Measurements from ENCODE around the gene ADK. TPM values are rescaled to one million over a fixed set of nuclear protein-coding genes. Genes with fewer than 3 reads are reported as not detected.
A peak's percentile ranks its signal among the peaks of the same experiment; 100 is the strongest.

Gene ADK
- total and polyA plus RNA-seq, 7 donors: 17.8 to 32.3 (median 23.6) TPM

- Histone ChIP-seq H3K36me3 (ENCODE audit: insufficient read depth in 1 of 2, low read depth in 1 of 2) (no peaks in the 10 kb centered on the region), H3K9me3 (no peaks in the 10 kb centered on the region), H3K27me3 (ENCODE audit: insufficient read depth in 3 of 3, low read length in 2 of 3) (no peaks in the 10 kb centered on the region), H3K4me3 (no peak overlapping the region), H3K27ac (no peak overlapping the region), H3K4me1 (peaks cover 15% of the 10 kb centered on the region)
- 68 to 70% (median 68%) methylated on average over 2 of the region's 2 CpGs for WGBS, 3 donors
- TF ChIP-seq CTCF (IDR thresholded peaks at IDR 0.05): no peak
- intact Hi-C loops (cut with DNase I): no loop called here
- ATAC-seq: peak in 1 of 4 donors; percentile 32
- DNase-seq: no peak
Measured at GRCh38 chr10:74165530-74165901, 14.5 kb downstream of the ADK start.

GRCh38 chr10:74167443-74167842 is 16.4 kb downstream of the ADK start:
- ATAC-seq (peak; percentile 35 to 71 (median 54)), DNase-seq (no peak)
- Histone ChIP-seq H3K4me3 (no peak overlapping the region), H3K4me1 (peaks cover 15% of the 10 kb centered on the region), H3K27ac (no peak overlapping the region), H3K27me3 (ENCODE audit: insufficient read depth in 3 of 3, low read length in 2 of 3) (no peaks in the 10 kb centered on the region), H3K9me3 (no peaks in the 10 kb centered on the region), H3K36me3 (ENCODE audit: insufficient read depth in 1 of 2, low read depth in 1 of 2) (no peaks in the 10 kb centered on the region)
- intact Hi-C loops (cut with DNase I): no loop called here
- no peak for TF ChIP-seq CTCF (IDR thresholded peaks at IDR 0.05)
- WGBS, 3 donors: 22 to 24% (median 24%) methylated on average over 1 of the region's 1 CpG

- WGBS, 3 donors: 96 to 100% (median 100%) methylated on average over 2 of the region's 2 CpGs
- H3K36me3 ChIP-seq (ENCODE audit: insufficient read depth in 1 of 2, low read depth in 1 of 2): no peaks in the 10 kb centered on the region
- H3K9me3 ChIP-seq: no peaks in the 10 kb centered on the region
- intact Hi-C loops (cut with DNase I): loop anchor here in 1 of 2 donors (5.0 kb wide), 1 partner anchor 36 kb away; no protein-coding TSS in a partner anchor
- ATAC-seq (no peak), DNase-seq (no peak)
- H3K4me3 ChIP-seq: no peak overlapping the region
- no peak for TF ChIP-seq CTCF (IDR thresholded peaks at IDR 0.05)
- H3K27me3 ChIP-seq (ENCODE audit: insufficient read depth in 3 of 3, low read length in 2 of 3): no peaks in the 10 kb centered on the region
- H3K27ac ChIP-seq: no peak overlapping the region
- peaks cover 13% of the 10 kb centered on the region for H3K4me1 ChIP-seq
Measured at GRCh38 chr10:74171625-74172024, 20.6 kb downstream of the ADK start.

- H3K27ac ChIP-seq: no peak overlapping the region
- intact Hi-C loops (cut with DNase I): loop anchor here in 1 of 2 donors (5.0 kb wide), 1 partner anchor 33 kb away; no protein-coding TSS in a partner anchor
- WGBS, 3 donors: 38 to 56% (median 53%) methylated on average over 3 of the region's 3 CpGs
- H3K27me3 ChIP-seq (ENCODE audit: insufficient read depth in 3 of 3, low read length in 2 of 3): no peaks in the 10 kb centered on the region
- H3K4me3 ChIP-seq: no peak overlapping the region
- no peaks in the 10 kb centered on the region for H3K9me3 ChIP-seq
- peaks cover 6% of the 10 kb centered on the region for H3K4me1 ChIP-seq
- ATAC-seq: no peak
- DNase-seq: no peak
- no peak for TF ChIP-seq CTCF (IDR thresholded peaks at IDR 0.05)
- no peaks in the 10 kb centered on the region for H3K36me3 ChIP-seq (ENCODE audit: insufficient read depth in 1 of 2, low read depth in 1 of 2)
Measured at GRCh38 chr10:74174521-74174920, 23.5 kb downstream of the ADK start.
